Peyer's patch (tissue), 4 donors: ENCODE results near the gene RNF13.

Experiments
- CTCF ChIP-seq, 6 experiments: fragments of 450-650 bp in 4 of 6; fragments of 200-600 bp in 2 of 6; sonication (generic) in 1 of 6; IDR thresholded peaks; one replicate each; pipeline ENCODE4 v1.5.1; 2017 to 2019; ENCODE audit warnings: antibody characterized with exemption in 6 of 6, mild to moderate bottlenecking in 3 of 6, moderate library complexity in 1 of 6
- POLR2A ChIP-seq, 2 donors: fragments of 450-650 bp; IDR thresholded peaks; one replicate each; pipeline ENCODE4 v1.5.1; 2017; ENCODE audit warnings: antibody characterized with exemption in 2 of 2, mild to moderate bottlenecking in 2 of 2, moderate library complexity in 2 of 2

GRCh38 chr3:149806171-149806778 is 6.7 kb upstream of the RNF13 start:
- TF ChIP-seq CTCF (IDR thresholded peaks at IDR 0.05), result no peak
- TF ChIP-seq POLR2A (IDR thresholded peaks at IDR 0.05), result no peak
